GM18507 (cell line): ENCODE data around the gene ATAD2B.
"Not testable (repeated sequence)": the region's sequence is repeated elsewhere in the genome, so short reads cannot be mapped to it uniquely, and the experiment has no call there.

ENCODE experiments used
- DNase-seq: peaks from one replicate; pipeline ENCODE4 v3.0.0; 2011; ENCODE audit warnings: low read depth; ENCODE audit not compliant: insufficient read length; ENCODE audit errors: extremely low spot score
- FAIRE-seq: peaks from 2 replicates; lab custom pipeline; 2011; peaks lifted over from hg19 to GRCh38; lab: Jason Lieb, UNC

ATAD2B gene

DNA sequence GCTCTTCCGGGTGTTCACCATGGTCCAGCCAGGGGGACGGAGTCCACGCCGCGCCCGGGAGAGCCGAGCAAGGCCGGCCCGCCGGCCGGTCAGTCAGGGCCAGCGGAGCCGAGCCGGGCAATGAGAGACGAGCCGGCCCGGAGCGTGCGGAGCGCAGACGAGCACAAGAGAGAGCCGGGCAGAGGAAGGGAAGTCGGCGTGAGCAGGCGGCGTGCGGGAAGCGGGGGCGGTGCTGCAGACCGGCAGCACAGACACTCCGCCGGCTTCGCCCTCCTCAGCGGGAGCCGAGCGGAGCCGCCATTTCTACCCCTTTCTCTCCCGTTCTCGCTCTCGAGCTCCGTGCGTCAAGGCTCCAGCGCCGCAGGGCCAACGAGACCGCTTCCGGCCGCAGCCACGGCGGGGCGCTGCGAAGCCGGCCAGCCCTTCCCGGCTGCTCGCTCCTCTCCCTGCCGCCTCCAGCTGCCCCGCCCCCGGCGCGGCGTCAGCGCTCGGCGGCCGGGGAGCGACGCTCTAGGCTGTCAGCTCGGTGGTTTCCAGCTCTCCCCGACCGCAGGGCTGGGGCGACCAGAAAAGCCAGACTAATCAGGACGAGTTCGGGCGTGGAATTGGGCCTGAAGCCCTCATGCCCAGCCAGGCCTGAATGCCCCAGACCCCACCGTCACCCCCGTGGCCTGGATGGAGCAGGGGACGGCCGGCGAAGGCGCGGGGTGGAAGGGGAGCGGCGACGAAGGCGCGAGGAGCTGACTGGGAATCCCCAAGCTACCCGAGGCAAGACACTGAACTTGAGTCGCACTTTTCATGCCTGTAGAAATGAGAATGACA is at the start of gene ATAD2B:
Gene ATAD2B, minus strand, starts transcription at position 374 of the 822 bp plus-strand sequence. Its CDS starts 353 bp downstream, at position 21.
- DNase-seq (peak; percentile 84), FAIRE-seq (peak; percentile 91)

DNA sequence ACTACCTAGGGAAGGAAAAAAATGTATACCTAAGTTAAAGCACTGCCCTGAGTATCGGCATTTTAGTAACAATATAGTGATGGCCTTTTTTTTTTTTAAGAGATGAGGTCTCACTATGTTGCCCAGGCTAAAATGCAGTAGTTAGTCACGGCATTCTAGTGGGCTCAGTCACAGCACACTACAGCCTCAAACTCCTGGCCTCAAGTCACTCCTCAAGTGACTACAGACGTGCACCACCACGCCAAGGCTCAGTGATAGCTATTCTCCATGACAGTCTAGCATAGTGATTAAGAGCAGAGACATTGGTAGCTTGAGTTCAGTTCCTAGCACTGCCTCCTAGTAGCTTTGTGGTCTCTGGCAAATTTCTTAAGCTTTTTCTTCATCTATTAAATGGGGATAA is 40.9 kb upstream of the ATAD2B start:
- no peak for DNase-seq
- no peak for FAIRE-seq

DNA sequence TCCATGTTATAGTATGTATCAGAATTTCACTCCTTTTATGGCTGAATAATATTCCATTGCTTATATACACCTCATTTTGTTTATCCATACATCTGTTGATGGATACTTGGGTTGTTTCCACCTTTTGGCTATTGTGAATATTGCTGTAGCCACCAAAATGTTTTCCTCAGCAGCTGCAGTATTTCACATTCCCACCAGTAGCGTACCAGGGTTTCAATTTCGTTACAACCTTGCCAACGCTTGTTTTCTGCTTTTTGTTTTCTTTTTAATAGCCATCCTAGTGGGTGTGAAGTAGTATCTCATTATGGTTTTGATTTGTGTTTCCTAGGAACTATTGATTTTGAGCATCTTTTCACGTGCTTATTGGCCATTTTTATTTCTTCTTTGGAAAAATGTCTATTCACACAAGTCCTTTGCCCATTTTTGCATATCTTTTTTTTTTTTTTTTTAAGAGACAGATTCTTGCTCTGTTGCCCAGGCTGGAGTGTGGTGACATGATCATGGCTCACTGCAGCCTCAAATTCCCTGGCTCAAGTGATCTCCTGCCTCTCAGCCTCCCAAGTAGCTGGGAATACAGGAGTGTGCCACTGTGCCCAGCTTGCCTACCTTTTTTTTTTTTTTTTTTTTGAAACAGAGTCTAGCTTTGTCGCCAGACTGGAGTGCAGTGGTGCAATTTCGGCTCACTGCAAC is 27.5 kb upstream of the ATAD2B start:
- FAIRE-seq (no peak), DNase-seq (no peak)

DNA sequence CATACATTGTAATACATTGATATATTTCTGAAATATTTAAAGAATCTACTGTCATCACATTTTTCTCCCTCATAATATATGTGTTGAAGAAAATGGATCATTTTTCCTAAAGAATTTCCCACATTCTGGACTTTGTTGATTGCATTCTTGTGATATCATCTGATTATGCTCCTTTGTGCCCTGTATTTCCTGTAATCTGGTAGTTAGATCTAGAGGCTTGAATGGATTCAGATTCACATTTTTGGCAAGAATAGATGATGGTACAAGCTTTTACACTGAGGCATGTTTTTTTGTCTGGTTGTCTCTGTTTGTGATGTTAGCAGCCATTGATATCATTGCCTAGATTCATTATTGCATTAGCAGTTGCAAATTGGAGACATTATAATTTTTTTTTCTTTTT is 26.7 kb upstream of the ATAD2B start:
- no peak for FAIRE-seq
- no peak for DNase-seq

DNA sequence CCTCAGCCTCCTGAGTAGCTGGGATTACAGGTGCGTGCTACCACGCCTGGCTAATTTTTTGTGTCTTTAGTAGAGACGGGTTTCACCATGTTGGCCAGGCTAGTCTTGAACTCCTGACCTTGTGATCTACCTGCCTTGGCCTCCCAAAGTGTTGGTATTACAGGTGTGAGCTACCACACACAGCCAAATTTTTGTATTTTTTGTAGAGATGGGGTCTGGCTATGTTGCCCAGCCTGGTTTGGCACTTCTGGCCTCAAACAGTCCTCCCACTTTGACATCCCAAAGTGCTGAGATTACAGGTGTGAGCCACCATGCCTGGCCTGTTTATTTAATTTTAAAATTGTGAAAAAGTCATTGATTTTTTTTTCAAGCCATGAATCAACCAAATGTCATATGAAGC is 25.6 kb upstream of the ATAD2B start:
- DNase-seq, FAIRE-seq: not testable (repeated sequence)

DNA sequence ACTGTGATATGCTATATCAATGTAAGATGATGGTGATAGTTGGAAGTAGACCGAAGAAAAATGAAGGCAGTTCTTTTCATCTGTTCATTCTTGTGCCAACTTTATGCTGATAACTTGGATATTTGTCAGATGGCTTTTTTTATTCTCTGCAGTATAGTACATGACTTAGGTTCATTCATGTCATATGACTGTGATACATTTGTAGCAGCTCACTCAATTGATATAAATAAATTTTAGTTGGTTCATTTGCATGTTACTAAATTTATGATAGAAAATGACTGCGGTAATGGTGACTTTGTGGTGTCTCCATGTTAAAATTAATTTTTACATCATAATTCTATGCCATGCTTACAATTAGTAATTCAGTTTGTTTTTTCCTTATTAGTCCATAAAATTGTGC is 20.4 kb upstream of the ATAD2B start:
- DNase-seq (no peak), FAIRE-seq (no peak)

DNA sequence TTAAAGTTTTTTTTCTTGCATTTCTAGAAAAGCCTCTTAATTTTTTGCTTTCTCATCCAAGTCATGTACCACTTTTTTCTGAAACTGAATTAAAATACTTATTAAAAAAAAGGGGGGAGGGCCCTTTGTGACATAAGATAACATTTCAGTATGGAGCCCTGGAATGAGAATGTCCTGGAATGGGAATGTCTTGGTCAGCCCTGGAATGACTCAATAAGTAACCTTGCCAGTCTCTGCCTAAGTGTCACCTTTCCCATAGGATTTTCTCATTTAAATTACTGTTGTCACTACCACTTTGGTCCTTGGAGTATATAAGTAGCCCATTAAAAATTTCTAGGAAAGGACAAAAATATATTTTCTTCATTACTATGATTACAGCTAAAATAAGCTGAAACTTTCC is 18.1 kb upstream of the ATAD2B start:
- FAIRE-seq, result no peak
- no peak for DNase-seq

DNA sequence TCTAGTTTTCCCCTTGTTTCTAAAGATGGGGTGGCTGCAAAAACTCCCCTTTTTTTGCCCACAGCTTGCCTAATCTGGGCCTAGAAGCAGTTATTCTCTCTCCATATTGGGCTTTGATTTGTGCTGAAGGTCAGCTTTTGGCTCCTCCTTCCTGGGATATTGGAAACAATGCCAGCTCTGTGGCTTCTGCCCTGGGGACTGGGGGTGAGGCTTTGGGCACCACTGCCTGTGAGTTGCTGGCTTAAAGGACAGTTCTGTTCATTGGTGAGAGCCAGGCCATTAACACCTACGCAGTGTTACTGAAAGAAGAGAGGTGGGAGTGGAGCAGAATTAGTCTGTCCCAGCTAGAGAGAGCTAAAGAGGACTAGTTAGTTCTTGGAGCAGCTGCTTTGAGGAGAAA is 17.6 kb upstream of the ATAD2B start:
- DNase-seq, result no peak
- no peak for FAIRE-seq

DNA sequence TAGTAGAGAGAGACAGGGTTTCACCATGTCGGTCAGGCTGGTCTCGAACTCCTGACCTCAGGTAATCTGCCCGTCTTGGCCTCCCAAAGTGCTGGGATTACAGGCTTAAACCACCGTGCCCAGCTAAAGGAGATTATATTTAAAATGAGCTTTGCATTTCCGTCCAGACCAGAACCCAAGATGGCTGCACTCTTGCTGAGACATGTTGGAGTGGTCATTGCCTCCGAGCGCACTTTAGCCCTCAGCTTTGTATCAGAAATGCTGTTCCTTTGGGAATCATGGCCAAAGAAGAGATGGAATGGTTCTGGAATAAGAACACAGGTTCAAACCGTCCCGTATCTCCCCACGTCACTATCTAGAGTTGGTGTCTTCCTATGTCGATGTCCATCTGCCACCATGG is 16.7 kb upstream of the ATAD2B start:
- FAIRE-seq (no peak), DNase-seq (no peak)

DNA sequence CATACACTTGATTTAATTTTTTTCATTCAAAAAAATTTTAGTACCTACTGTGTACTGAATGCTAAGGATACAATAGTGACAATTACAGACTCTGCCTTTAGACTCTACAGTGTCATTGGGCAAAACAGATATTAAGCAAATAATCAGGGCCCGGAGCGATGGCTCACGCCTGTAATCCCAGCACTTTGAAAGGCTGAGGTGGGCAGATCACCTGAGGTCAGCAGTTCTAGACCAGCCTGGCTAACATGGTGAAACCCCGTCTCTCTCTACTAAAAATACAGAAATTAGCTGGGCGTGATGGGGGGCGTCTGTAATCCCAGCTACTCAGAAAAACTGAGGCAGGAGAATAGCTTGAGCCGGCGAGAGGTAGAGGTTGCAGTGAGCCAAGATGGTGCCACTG is 14.7 kb upstream of the ATAD2B start:
- FAIRE-seq, result no peak
- DNase-seq, result no peak

DNA sequence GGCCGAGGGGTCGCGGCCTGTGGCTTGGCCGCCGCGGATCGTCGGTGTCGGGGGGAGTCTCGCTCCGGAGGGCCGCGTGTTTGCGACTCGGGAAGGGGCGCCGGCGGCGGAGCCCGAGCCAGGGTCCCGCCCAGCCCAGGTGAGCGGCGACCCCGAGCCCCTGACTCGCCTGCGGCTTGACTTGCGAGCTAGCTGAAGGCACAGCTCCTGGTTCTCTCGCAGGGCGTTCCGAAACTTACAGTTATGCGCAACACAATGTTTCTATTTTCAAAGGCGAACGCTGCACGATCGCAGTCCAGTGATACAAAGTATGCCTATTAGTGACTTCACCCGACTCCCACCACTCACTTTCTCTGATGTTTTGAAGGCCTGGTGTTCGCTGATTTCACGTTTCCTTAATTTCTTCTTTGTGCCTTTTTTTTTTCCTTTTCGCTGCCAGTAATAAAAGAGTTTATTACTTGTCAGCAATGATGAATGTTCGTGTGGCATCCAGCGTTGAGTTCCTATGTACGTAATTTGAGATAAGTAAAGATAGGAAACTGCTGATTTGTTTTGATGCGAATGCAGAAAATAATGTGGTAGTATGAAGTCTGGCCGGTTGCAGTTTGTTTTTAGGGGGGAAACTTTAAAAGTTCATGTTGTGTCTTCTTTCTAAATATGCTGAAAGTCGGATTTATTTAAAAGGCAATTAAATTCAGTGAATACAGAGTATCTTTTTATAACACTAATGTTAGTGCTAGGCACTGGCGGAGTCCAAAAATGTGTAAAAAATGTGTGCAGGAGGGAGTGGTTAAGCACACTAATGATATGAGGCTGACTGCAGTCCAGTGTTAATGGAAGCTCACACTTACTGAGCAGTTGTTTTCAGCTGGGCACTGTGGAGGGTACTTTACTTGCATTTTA is 14.0 kb upstream of the ATAD2B start:
- FAIRE-seq (peak; percentile 72), DNase-seq (no peak)

DNA sequence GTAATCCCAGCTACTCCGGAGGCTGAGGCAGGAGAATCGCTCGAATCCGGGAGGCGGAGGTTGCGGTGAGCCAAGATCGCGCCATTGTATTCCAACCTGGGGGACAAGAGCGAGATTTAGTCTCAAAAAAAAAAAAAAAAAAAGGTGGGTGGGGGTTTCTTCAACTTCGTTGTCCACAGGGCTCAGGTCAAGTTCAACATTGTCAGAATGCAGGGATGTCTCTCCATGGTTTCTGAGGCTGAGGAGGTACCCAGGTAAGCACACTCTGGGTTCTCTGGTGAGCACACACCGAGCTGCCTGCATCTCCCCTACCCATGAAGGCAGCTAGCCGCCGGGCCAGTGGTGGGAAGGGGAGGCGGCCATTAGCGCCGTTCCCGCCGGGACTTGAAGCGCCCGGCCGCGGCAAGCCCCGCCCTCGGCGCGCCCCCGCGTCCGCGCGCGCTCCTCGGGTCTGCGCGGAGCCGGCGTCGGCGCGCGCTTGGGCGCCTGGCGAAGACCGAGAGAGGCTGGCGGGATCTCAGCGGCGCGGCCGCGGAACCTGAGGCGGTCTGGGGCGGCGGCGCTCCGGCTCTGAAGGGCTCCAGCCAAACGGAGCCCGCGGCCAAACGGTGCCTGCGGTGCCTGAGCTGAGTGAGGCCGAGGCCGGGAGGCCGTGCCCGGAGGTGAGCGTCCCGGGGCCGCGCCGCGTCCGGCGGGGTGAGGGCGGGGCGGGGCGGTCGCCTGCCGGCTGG is 13.2 kb upstream of the ATAD2B start, which contains the start of gene UBXN2A:
Gene UBXN2A, plus strand, starts transcription at position 477 of the 731 bp plus-strand sequence. CDS start 17,852 bp downstream, outside the sequence.
- FAIRE-seq, result peak; percentile 41
- peak; percentile 78 for DNase-seq

DNA sequence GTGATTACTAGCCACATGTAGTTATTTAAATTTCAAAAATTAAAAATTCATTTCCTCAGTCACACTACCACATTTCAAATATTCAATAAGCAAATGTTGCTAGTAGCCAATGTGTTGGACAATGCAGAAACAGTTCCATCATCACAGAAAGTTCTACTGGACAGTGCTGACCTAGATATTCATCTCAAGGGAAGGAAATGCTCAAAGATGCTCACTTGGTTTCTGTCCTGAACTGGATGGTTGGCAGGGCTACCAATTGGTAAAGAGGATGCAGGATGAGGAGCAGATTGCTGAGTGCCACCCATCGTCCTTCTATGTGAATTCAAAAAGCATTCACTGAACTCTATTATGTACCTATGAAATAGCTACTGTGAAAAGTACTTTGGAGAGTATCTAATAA is 7.3 kb upstream of the ATAD2B start:
- FAIRE-seq (no peak), DNase-seq (no peak)

DNA sequence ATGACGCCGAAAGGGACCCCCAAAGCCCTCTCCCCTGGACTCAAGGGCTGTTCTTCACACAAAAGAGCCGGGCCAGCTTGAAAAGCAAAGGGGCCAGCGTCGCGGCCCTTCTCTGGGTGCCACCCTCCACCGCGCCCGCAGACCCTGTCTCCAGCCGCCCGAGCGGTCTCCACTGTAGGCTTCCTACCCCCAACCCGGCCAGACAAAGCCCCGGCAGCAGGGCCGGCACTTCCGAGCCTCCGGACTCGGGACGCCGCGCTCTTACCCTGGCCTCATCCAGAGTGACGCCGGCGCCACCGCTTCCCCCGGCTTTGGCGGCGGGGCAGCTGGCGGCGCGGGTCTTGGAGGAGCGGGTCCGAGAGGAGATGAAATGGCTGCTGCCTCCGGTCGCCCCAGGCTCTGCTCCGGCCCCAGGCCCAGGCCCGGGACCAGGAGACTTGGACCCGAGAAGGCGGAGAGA is 603 bp downstream of the ATAD2B start:
- DNase-seq, result no peak

DNA sequence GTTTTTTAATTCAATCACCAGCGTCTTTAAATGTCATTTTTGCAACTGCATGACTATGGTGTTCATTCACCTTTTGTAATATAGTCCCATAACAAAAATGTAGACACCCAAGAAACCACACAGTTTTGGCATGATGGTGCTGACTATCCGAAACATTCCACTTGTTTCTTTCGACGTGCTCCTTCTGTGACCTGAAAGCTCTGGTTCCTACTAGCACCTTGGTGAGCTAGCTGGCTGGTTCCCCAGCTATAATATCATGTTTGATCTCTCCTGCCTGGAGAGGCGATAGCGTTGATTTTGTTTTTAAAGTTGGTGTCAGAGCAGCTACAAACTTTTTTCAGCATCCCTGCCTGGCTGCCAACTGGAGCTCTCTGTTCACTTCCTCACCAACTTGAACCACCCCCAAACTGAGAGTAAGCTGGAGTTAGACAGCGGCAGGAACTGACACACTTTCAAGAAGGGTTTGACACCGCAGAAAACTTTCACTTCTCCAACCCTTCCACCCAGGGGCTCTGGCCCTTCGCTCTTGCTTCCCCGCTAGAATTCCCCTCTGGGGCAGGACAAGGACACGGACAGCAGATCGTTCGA is 1.1 kb downstream of the ATAD2B start:
- no peak for DNase-seq
- peak; percentile 98 for FAIRE-seq

More for the DNA sequence above, 603 bp downstream of the ATAD2B start:
- FAIRE-seq, result no peak

DNA sequence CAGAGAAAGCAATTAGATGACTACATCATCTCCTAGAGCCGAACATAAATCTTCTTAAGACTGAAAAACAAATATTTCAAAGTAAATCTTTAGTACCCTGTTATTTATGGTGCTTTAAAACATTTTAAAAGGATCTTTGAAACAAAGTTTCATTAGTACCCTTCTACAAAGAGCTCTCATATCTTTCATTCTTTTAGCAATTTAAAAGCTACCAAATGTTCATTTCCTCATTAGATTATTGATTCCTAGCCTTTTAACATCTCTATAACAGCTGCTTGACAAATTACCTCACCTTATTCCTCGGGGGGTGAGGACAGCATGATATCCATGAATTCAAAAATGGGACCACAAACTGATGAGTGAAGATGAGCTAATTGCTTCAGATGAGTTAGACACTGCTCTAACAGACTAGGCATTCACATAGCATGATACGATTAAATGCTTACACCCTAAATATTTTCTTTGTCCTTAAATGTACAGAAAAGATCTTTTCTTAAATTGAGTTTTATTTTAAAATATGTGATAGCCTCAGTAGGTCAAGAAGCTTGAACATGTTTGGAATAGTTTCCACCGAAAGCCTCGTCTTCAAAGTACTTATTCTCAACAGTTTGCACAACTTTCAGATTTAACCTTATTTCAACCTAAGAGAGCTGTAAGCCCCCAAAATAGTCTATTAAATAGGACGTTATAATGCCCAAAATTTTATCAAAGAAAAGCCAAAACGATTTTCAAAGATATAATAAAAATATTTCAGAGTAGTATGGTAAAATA is 2.1 kb downstream of the ATAD2B start:
- no peak for DNase-seq
- no peak for FAIRE-seq

DNA sequence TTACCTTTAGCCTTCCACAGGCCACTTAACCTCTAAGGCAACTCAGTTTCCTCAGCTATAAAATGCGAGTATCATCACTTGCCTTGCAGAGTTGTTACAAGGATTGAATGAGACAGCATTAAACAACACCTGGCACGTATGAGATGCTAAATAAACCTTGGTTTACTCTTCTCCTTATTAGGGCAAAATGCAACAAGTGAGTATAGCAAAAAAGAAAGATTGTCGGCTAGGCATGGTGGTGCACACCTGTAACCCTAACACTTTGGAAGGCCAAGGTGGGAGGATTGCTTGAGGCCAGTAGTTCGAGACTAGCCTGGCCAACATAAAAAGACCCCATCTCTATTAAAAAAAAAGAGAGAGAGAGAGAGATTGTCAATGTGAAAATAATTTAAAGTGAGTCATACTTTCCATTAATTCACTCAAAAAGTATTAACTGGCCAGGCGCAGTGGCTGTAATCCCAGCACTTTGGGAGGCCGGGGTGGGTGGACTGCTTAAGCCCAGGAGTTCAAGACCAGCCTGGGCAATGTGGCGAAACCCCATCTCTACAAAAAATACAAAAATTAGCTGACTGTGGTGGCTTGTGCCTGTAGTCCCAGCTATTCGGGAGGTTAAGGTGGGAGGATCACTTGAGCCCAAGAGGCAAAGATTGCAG is 8.0 kb downstream of the ATAD2B start:
- FAIRE-seq, result no peak

More for the DNA sequence above, 8.0 kb downstream of the ATAD2B start:
- DNase-seq, result no peak
